ENCODE measurements around the gene EHBP1.

DNA sequence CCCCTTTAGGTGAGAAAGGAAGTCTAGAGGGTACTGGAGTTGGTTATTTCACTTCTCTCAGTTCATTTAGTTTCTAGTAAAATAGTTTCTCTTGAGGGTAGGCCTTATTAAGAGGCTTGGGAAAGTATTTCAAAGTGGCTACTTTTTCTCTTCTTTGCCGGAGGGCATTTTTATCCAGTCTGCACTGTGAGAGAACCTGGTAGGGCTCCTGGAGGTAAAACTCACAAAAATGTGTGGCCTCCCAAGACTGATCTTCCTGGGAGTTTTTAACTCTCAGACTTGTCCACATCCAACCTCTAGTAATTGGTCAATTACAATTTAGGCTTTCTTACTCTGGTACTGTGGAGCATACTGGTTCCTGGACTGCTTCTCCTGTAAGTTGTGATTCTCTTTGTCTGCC is 28.0 kb downstream of the EHBP1 start:
- TF ChIP-seq, protein P1, sequence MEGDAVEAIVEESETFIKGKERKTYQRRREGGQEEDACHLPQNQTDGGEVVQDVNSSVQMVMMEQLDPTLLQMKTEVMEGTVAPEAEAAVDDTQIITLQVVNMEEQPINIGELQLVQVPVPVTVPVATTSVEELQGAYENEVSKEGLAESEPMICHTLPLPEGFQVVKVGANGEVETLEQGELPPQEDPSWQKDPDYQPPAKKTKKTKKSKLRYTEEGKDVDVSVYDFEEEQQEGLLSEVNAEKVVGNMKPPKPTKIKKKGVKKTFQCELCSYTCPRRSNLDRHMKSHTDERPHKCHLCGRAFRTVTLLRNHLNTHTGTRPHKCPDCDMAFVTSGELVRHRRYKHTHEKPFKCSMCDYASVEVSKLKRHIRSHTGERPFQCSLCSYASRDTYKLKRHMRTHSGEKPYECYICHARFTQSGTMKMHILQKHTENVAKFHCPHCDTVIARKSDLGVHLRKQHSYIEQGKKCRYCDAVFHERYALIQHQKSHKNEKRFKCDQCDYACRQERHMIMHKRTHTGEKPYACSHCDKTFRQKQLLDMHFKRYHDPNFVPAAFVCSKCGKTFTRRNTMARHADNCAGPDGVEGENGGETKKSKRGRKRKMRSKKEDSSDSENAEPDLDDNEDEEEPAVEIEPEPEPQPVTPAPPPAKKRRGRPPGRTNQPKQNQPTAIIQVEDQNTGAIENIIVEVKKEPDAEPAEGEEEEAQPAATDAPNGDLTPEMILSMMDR (IDR thresholded peaks at IDR 0.05) = no peak
- TF ChIP-seq POLR2A (IDR thresholded peaks at IDR 0.05) = no peak

Measured in uterus (tissue), 2 donors.